Measurements from ENCODE around the gene FOXO6.

The FOXO6 gene

DNA sequence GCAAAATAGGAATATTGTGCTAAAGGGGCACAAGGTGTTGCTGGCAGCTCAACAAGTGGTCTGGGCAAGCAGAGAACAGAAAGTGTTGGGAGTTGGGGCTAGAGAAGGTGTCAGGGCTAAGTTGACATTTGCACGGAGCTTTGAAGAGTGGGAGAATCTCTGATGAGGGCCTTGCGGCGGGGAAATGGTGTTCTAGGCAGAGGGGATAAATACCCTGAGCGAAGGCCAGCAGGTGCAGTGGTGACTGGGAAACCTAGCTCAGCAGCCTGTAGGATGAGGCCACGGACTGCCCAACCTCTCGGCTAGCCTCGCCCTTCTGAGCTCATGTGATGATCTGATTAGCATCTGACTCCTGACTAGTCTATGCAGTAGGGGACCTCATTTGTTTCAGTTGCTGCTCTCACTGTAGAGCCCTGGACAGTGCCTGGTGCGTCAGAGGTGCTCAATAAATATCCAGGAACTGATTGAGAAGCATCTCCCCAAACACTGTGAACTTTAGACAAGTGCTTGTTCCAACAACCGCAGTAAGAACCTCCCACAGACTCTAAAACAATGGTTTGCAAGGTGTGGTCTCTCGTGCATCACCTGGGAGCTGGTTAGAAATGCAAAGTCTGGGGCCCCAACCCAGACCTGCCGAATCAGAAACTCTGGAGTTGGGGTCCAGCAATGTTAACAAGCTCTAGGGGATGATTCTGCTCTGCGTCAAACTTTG, 1.0 kb upstream of the FOXO6 start:
- peak overlapping the region; percentile 22 for H3K4me3 ChIP-seq (ENCODE audit: low read depth, low read length)
- TF ChIP-seq, protein P1, sequence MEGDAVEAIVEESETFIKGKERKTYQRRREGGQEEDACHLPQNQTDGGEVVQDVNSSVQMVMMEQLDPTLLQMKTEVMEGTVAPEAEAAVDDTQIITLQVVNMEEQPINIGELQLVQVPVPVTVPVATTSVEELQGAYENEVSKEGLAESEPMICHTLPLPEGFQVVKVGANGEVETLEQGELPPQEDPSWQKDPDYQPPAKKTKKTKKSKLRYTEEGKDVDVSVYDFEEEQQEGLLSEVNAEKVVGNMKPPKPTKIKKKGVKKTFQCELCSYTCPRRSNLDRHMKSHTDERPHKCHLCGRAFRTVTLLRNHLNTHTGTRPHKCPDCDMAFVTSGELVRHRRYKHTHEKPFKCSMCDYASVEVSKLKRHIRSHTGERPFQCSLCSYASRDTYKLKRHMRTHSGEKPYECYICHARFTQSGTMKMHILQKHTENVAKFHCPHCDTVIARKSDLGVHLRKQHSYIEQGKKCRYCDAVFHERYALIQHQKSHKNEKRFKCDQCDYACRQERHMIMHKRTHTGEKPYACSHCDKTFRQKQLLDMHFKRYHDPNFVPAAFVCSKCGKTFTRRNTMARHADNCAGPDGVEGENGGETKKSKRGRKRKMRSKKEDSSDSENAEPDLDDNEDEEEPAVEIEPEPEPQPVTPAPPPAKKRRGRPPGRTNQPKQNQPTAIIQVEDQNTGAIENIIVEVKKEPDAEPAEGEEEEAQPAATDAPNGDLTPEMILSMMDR (IDR thresholded peaks at IDR 0.05) = no peak
- H3K9ac ChIP-seq = no peak overlapping the region
- H3K4me1 ChIP-seq = no peaks in the 10 kb centered on the region
- no peaks in the 10 kb centered on the region for H3K27me3 ChIP-seq (ENCODE audit: control insufficient read depth, insufficient read depth, low read length)
- H3K9me3 ChIP-seq (ENCODE audit: control insufficient read depth, low read length) = no peaks in the 10 kb centered on the region
- H3K79me2 ChIP-seq = no peaks in the 10 kb centered on the region
- H3K4me2 ChIP-seq (ENCODE audit: low read length) = peak overlapping the region; percentile 30
- no peak overlapping the region for H3K27ac ChIP-seq
- no peak overlapping the region for H2AFZ ChIP-seq
- H3K36me3 ChIP-seq (ENCODE audit: control insufficient read depth, insufficient read depth, low read length) = no peaks in the 10 kb centered on the region

DNA sequence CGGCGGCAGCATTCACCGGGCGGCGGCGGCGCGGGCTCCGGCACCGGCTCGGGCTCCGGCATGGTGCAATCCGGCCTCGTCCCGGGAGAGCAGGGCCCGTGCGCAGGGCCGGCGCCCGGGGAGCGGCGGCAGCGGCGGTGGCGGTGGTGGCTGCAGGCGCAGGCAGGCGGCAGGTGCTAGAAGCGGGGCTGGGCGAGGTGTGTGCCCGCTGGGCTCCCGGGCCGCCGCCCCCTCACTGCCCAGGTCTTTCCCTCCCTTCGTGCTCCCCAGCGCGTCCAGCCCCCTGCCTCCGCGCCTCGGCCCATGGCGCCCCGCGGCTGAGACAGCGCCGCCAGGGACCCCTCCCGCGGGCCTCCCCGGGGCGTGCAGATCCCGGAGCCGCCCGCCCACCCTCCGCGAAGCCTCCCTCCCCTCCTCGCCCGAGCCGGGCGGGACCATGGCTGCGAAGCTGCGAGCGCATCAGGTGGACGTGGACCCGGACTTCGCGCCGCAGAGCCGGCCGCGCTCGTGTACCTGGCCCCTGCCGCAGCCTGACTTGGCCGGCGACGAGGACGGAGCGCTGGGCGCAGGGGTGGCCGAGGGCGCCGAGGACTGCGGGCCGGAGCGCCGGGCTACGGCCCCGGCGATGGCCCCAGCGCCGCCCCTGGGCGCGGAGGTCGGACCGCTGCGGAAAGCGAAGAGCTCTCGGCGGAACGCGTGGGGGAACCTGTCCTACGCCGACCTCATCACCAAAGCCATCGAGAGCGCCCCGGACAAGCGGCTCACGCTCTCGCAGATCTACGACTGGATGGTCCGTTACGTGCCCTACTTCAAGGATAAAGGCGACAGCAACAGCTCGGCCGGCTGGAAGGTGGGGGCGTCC, 492 bp downstream of the FOXO6 start:
- peak overlapping the region; percentile 50 for H3K4me3 ChIP-seq (ENCODE audit: low read depth, low read length)
- H3K9ac ChIP-seq = no peak overlapping the region
- H3K27ac ChIP-seq = no peak overlapping the region
- H3K36me3 ChIP-seq (ENCODE audit: control insufficient read depth, insufficient read depth, low read length) = no peaks in the 10 kb centered on the region
- no peaks in the 10 kb centered on the region for H3K9me3 ChIP-seq (ENCODE audit: control insufficient read depth, low read length)
- no peaks in the 10 kb centered on the region for H3K27me3 ChIP-seq (ENCODE audit: control insufficient read depth, insufficient read depth, low read length)
- peak overlapping the region; percentile 85 for H3K4me2 ChIP-seq (ENCODE audit: low read length)
- peaks cover 2% of the 10 kb centered on the region for H3K4me1 ChIP-seq
- peak overlapping the region; percentile 68 for H2AFZ ChIP-seq
- TF ChIP-seq, protein P1 (IDR thresholded peaks at IDR 0.05) = no peak
- H3K79me2 ChIP-seq = no peaks in the 10 kb centered on the region

DNA sequence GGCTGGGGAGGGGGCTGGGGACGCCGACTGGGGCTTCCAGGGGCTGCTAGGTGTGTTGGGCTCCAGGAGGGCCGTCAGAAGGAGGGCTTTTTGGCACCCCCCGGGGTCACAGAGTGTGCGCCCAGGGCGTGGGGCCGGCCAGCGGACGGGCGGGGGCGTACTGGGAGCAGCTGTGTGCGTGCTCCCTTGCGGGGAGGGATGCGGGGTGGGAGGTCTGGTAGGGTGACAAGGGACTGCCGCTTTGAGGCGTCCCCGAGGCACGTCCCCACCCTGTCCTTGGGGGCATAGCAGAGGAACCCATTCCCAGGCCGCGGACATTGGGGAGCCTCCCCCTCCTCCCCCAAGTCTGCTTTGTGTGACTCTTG, 1.1 kb downstream of the FOXO6 start:
- Histone ChIP-seq H2AFZ (no peak overlapping the region), H3K4me2 (ENCODE audit: low read length) (peak overlapping the region; percentile 85), H3K9me3 (ENCODE audit: control insufficient read depth, low read length) (no peaks in the 10 kb centered on the region), H3K79me2 (no peaks in the 10 kb centered on the region), H3K27me3 (ENCODE audit: control insufficient read depth, insufficient read depth, low read length) (no peaks in the 10 kb centered on the region), H3K4me1 (peaks cover 2% of the 10 kb centered on the region), H3K4me3 (ENCODE audit: low read depth, low read length) (peak overlapping the region; percentile 50), H3K36me3 (ENCODE audit: control insufficient read depth, insufficient read depth, low read length) (no peaks in the 10 kb centered on the region), H3K9ac (no peak overlapping the region), H3K27ac (no peak overlapping the region)
- TF ChIP-seq, protein P1 (IDR thresholded peaks at IDR 0.05) = no peak

DNA sequence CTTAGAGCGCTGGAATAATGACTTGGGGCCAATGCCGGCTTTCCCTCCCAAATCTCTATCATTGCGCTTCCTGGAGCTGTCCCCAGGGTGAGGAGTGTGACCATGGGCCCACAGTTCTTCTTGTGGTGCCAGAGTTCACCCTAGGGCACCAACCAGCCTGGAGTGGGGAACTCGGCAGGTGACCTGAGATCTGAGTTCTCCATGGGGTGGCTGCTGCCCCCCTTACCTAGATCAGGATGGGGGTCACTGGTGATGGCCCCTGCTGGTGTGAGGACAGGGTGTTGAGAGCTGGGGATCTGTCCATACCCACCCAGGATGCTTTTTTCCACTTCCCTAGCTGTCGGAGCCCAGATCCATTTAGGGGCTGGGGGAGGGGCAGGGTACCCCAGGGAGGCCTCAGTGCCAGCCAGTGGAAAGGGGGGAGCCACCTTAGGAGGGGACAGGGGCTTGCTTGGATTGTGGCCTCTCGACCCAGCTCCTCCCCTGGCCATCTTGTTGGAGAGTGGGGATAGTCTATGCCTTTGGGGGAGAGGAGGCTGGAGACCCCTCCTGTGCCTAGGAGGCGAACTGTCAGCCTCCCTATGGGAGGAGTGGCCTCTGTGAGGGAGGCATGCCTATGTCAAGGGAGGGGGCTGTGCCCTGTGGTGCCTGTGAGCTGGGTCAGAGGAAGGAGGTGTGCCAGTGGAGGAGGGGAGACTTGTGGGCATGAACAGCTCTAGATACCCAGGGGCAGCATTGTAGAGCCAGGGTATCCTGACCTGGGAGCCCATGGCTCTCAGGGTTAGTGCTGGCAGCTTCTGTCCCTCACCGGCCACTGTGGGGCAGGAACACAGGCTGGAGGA, 1.7 kb downstream of the FOXO6 start:
- H3K9ac ChIP-seq = no peak overlapping the region
- no peaks in the 10 kb centered on the region for H3K79me2 ChIP-seq
- TF ChIP-seq, protein P1 (IDR thresholded peaks at IDR 0.05) = no peak
- H3K4me1 ChIP-seq = peaks cover 2% of the 10 kb centered on the region
- no peaks in the 10 kb centered on the region for H3K36me3 ChIP-seq (ENCODE audit: control insufficient read depth, insufficient read depth, low read length)
- H3K4me3 ChIP-seq (ENCODE audit: low read depth, low read length) = no peak overlapping the region
- H3K27ac ChIP-seq = no peak overlapping the region
- no peaks in the 10 kb centered on the region for H3K27me3 ChIP-seq (ENCODE audit: control insufficient read depth, insufficient read depth, low read length)
- peak overlapping the region; percentile 85 for H3K4me2 ChIP-seq (ENCODE audit: low read length)
- H2AFZ ChIP-seq = no peak overlapping the region
- no peaks in the 10 kb centered on the region for H3K9me3 ChIP-seq (ENCODE audit: control insufficient read depth, low read length)
